A549 (cell line): ENCODE measurements around the gene ASAP2. TPM values are rescaled to one million over a fixed set of nuclear protein-coding genes. Genes with fewer than 3 reads are reported as not detected.

ENCODE experiments used
- ATAC-seq, 2 experiments: fragments of 200-7000 bp in 1 of 2; fragments of >200 bp in 1 of 2; cut with Nextera tagmentation in 1 of 2; cut with Tn5 transposase in 1 of 2; 3 replicates each; pipeline versions ENCODE4 v1.8.0 to v1.9.1; 2018 to 2020; ENCODE audit warnings: mild to moderate bottlenecking in 1 of 2, moderate library complexity in 1 of 2
- CTCF ChIA-PET: fragments of 300-600 bp; sonication (Branson Sonifier 250); formaldehyde crosslinking; extraction: SDS; loops from one replicate; lab custom pipeline; 2021; ENCODE audit warnings: antibody characterized with exemption, inconsistent platforms; lab: Yijun Ruan, JAX
- POLR2A ChIA-PET: fragments of 350-600 bp; formaldehyde crosslinking; extraction: SDS; loops from one replicate; lab custom pipeline; 2021; ENCODE audit warnings: antibody characterized with exemption, inconsistent platforms; lab: Yijun Ruan, JAX
- DNase-seq, 2 experiments: peaks; one replicate each; pipeline versions ENCODE4 v3.0.0 to v3.0.0-alpha.2; 2011 to 2016; ENCODE audit warnings: low read depth in 1 of 2, low spot score in 1 of 2
- FAIRE-seq: peaks from 2 replicates; lab custom pipeline; 2011; peaks lifted over from hg19 to GRCh38; lab: Jason Lieb, UNC
- H3K27ac ChIP-seq, 2 experiments: fragments of >200 bp; sonication (Bioruptor Twin); formaldehyde crosslinking; 3 replicates each; pipeline ENCODE4 v1.5.1; 2016 to 2017
- H3K4me1 ChIP-seq: fragments of >200 bp; sonication (Bioruptor Twin); formaldehyde crosslinking; 3 replicates; pipeline ENCODE4 v1.6.1; 2016
- H3K4me2 ChIP-seq: fragments of >200 bp; sonication (Bioruptor Twin); formaldehyde crosslinking; 3 replicates; pipeline ENCODE4 v1.6.1; 2016
- H3K4me3 ChIP-seq: fragments of >200 bp; sonication (Bioruptor Twin); formaldehyde crosslinking; 3 replicates; pipeline ENCODE4 v1.5.1; 2016
- H3K9me3 ChIP-seq: fragments of >200 bp; sonication (Bioruptor Twin); formaldehyde crosslinking; 3 replicates; pipeline ENCODE4 v1.6.1; 2016
- CHD4 ChIP-seq: fragments of 200-600 bp; sonication (generic); IDR thresholded peaks from 2 replicates; pipeline ENCODE4 v1.6.1; 2016; ENCODE audit warnings: antibody characterized with exemption, mild to moderate bottlenecking, borderline replicate concordance
- EHMT2 ChIP-seq: fragments of 200-600 bp; sonication (generic); IDR thresholded peaks from 2 replicates; pipeline ENCODE4 v1.6.1; 2016; ENCODE audit warnings: antibody characterized with exemption, low read depth, mild to moderate bottlenecking, moderate library complexity
- FOSL2 ChIP-seq, 2 experiments: fragments of 450-650 bp in 1 of 2; fragments of >200 bp in 1 of 2; sonication (Bioruptor Twin) in 1 of 2; formaldehyde crosslinking; IDR thresholded peaks; 2 replicates each; pipeline versions ENCODE4 v1.5.0 to v1.6.1; 2016 to 2020; ENCODE audit warnings: mild to moderate bottlenecking in 1 of 2, moderate library complexity in 1 of 2
- HOXB5 ChIP-seq: fragments of 250-450 bp; sonication (Bioruptor Pico); IDR thresholded peaks from 2 replicates; pipeline ENCODE4 v1.5.0; 2020; ENCODE audit warnings: mild to moderate bottlenecking, moderate library complexity
- KDM5A ChIP-seq: fragments of 200-600 bp; sonication (generic); IDR thresholded peaks from 2 replicates; pipeline ENCODE4 v1.6.1; 2016; ENCODE audit warnings: antibody characterized with exemption, mild to moderate bottlenecking
- MAZ ChIP-seq: fragments of 150-350 bp; IDR thresholded peaks from 2 replicates; pipeline ENCODE4 v1.6.1; 2014; ENCODE audit warnings: antibody characterized with exemption, low read depth, low read length, borderline replicate concordance
- SREBF2 ChIP-seq: fragments of 450-650 bp; IDR thresholded peaks from 2 replicates; pipeline ENCODE4 v1.6.1; 2014; ENCODE audit warnings: mild to moderate bottlenecking, moderate library complexity
- WGBS: methylation state at CpG from one replicate; pipeline ENCODE4 v1.1.6; 2017; ENCODE audit errors: missing lambda C conversion rate; 5-methylcytosine and 5-hydroxymethylcytosine counted together
- polyA plus RNA-seq, 4 experiments: library from polyadenylated mRNA; depleted of rRNA in 3 of 4; stranded (reverse); fragments of >200 nt; fragmentation: RNase III in 1 of 4; extraction: RNeasy Plus Mini Kit Qiagen cat#74134 plus additional on column Dnase treatment in 1 of 4; gene quantifications; 2 replicates in 3 of 4; 3 replicates in 1 of 4; pipeline ENCODE4 v1.2.3, GENCODE V29; 2011 to 2017
- TF ChIP-seq, protein P1 (sequence below): fragments of >200 bp; sonication (Bioruptor Twin); formaldehyde crosslinking; IDR thresholded peaks from 3 replicates; pipeline ENCODE4 v1.6.1; 2016
- TF ChIP-seq, protein P2 (sequence below): fragments of 150-350 bp; IDR thresholded peaks from 2 replicates; pipeline ENCODE4 v1.6.1; 2014; ENCODE audit warnings: low read depth, mild to moderate bottlenecking, low read length
- TF ChIP-seq, protein P3 (sequence below): fragments of 450-650 bp; IDR thresholded peaks from 2 replicates; pipeline ENCODE4 v1.6.1; 2014; ENCODE audit warnings: antibody characterized with exemption
- TF ChIP-seq, protein P4 (sequence below): fragments of >200 bp; sonication (Bioruptor Twin); formaldehyde crosslinking; IDR thresholded peaks from 3 replicates; pipeline ENCODE4 v1.5.1; 2016
- TF ChIP-seq, protein P5 (sequence below): IDR thresholded peaks from 2 replicates; pipeline ENCODE4 v1.6.1; 2012

Gene ASAP2
- polyA plus RNA-seq, 2 of the 4 experiments (the other 2 are of a cell fraction): 17.8 to 27.9 TPM

DNA sequence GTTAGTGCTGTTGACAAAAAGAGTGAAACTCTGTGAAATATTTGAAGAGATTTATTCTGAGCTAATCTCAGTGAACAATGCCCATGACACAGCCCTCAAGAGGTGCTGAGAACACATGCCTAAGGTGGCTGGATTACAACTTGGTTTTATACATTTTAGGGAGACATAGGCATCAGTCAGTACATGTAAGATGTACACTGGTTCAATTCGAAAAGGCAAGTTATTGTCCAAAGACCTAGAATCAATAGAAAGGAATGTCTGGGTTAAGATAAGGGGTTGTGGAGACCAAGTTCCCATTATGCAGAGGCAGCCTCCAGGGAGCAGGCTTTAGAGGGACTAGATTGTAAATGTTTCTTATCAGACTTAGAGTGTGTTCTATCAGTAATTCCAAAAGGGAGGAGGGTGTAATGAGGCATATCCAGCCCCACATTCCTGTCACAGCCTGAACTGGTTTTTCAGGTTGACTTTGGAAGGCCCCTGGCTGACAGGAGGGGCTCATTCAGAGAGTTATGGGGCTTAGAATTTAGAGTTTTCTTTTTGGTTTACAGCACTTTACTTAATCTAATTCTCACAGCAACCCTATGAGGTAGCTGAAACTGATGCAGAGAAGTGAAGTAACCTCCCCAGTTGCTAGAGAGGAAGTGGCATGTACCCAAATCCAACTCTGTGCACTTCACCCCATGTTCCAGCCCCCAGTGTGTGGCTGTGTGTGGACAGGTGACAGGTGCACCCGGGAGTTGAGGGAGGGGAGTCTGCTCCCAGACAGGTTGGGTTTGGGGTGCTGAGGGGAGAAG is 28.3 kb upstream of the ASAP2 start:
- FAIRE-seq (no peak), ATAC-seq (peak in 1 of 2 experiments; percentile 13; a peak in 2 of 6 replicates), DNase-seq (no peak)
- peak overlapping the region; percentile 55; the same call in 2 of the 3 replicates for H3K4me2 ChIP-seq
- H3K4me3 ChIP-seq: no peak overlapping the region
- H3K27ac ChIP-seq: peak overlapping the region; percentile 37 to 50; a peak in 4 of 6 replicates
- POLR2A ChIA-PET: no interaction called here
- 31% methylated on average over 2 of the region's 2 CpGs for WGBS
- CTCF ChIA-PET: interaction anchor here (1.0 to 3.8 kb wide), 8 partner anchors 9 to 155 kb away, joined by 3 to 13 read pairs (median 7); partner anchors contain the start of gene ASAP2
- TF ChIP-seq EHMT2 (no peak), CHD4 (no peak)
- H3K9me3 ChIP-seq: no peaks in the 10 kb centered on the region; the same call in 1 of the 3 replicates
- H3K4me1 ChIP-seq: peaks cover 23% of the 10 kb centered on the region

DNA sequence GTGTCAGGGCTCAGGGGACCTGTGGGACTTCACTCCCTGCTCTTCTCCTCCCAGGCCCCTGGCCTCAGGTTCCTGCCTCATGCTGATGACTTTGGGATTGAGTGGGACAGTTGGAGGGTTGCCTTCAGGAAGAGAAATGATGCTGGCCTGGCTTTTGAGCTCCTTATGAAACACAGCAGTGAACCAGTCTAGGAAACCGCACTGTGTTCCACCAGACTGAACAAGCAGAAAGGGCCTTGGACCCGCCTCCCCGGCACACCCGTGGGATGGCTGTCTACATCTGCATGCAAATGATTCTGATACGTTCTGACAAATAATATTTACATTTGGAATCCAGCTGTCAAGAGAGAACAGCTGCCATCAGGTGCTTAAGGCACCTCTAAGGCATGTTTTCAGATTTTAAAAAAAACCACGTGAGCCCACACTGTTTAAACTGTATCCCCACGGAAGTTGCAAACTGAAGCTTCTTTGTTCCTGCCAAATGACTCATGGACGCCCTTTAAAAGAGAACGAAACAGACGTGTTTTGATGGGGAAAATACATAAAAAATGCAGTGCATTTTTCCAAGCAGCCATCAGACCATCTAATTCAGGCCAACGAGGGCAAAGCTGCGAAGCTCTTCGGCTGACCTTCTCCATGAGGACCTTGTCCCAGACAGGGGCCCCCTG is 27.6 kb upstream of the ASAP2 start:
- DNase-seq: peak in 1 of 2 experiments; percentile 26
- H3K4me1 ChIP-seq: peaks cover 23% of the 10 kb centered on the region
- ChIA-PET CTCF (interaction anchor here (1.0 to 3.8 kb wide), 8 partner anchors 8 to 154 kb away, joined by 3 to 13 read pairs (median 7); partner anchors contain the start of gene ASAP2), POLR2A (no interaction called here)
- no peak for FAIRE-seq
- TF ChIP-seq, protein P1, sequence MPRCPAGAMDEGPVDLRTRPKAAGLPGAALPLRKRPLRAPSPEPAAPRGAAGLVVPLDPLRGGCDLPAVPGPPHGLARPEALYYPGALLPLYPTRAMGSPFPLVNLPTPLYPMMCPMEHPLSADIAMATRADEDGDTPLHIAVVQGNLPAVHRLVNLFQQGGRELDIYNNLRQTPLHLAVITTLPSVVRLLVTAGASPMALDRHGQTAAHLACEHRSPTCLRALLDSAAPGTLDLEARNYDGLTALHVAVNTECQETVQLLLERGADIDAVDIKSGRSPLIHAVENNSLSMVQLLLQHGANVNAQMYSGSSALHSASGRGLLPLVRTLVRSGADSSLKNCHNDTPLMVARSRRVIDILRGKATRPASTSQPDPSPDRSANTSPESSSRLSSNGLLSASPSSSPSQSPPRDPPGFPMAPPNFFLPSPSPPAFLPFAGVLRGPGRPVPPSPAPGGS: no peak
- TF ChIP-seq, protein P2, sequence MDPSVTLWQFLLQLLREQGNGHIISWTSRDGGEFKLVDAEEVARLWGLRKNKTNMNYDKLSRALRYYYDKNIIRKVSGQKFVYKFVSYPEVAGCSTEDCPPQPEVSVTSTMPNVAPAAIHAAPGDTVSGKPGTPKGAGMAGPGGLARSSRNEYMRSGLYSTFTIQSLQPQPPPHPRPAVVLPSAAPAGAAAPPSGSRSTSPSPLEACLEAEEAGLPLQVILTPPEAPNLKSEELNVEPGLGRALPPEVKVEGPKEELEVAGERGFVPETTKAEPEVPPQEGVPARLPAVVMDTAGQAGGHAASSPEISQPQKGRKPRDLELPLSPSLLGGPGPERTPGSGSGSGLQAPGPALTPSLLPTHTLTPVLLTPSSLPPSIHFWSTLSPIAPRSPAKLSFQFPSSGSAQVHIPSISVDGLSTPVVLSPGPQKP: no peak
- TF ChIP-seq, protein P3, sequence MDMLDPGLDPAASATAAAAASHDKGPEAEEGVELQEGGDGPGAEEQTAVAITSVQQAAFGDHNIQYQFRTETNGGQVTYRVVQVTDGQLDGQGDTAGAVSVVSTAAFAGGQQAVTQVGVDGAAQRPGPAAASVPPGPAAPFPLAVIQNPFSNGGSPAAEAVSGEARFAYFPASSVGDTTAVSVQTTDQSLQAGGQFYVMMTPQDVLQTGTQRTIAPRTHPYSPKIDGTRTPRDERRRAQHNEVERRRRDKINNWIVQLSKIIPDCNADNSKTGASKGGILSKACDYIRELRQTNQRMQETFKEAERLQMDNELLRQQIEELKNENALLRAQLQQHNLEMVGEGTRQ: 0 out of 2 replicates have a peak, but pooled peaks have one; percentile 15
- TF ChIP-seq SREBF2 (no peak), MAZ (no peak), KDM5A (no peak), HOXB5 (no peak), FOSL2 (IDR thresholded peaks at IDR 0.05) (no peak), FOSL2 (CRISPR knock-in tag; IDR thresholded peaks at IDR 0.05) (peak; percentile 22; the same call in 1 of the 2 replicates)
- TF ChIP-seq, protein P4, sequence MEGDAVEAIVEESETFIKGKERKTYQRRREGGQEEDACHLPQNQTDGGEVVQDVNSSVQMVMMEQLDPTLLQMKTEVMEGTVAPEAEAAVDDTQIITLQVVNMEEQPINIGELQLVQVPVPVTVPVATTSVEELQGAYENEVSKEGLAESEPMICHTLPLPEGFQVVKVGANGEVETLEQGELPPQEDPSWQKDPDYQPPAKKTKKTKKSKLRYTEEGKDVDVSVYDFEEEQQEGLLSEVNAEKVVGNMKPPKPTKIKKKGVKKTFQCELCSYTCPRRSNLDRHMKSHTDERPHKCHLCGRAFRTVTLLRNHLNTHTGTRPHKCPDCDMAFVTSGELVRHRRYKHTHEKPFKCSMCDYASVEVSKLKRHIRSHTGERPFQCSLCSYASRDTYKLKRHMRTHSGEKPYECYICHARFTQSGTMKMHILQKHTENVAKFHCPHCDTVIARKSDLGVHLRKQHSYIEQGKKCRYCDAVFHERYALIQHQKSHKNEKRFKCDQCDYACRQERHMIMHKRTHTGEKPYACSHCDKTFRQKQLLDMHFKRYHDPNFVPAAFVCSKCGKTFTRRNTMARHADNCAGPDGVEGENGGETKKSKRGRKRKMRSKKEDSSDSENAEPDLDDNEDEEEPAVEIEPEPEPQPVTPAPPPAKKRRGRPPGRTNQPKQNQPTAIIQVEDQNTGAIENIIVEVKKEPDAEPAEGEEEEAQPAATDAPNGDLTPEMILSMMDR: no peak
- TF ChIP-seq, protein P5, sequence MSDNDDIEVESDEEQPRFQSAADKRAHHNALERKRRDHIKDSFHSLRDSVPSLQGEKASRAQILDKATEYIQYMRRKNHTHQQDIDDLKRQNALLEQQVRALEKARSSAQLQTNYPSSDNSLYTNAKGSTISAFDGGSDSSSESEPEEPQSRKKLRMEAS: peak; percentile 18; the same call in 1 of the 2 replicates
- H3K4me3 ChIP-seq: no peak overlapping the region
- no peaks in the 10 kb centered on the region; the same call in 1 of the 3 replicates for H3K9me3 ChIP-seq
- peak overlapping the region; percentile 55 for H3K4me2 ChIP-seq
- ATAC-seq: peak; percentile 27 to 56; a peak in 4 of 6 replicates
- peak overlapping the region; percentile 37 to 50; a peak in 5 of 6 replicates for H3K27ac ChIP-seq
- 48% methylated on average over 13 of the region's 13 CpGs for WGBS
